Effector CD8-positive, alpha-beta T cell (primary cell): Measurements from ENCODE around the gene MICAL3.

Experiments
- DNase-seq: peaks from one replicate; lab custom pipeline; 2025; lab: John Stamatoyannopoulos, UW

MICAL3 gene

GRCh38 chr22:17822087-17822486 lies 202.3 kb downstream of the MICAL3 start:
- no peak for DNase-seq

- no peak for DNase-seq
These were observed 203.4 kb downstream of the MICAL3 start for GRCh38 chr22:17820879-17821439.

DNA sequence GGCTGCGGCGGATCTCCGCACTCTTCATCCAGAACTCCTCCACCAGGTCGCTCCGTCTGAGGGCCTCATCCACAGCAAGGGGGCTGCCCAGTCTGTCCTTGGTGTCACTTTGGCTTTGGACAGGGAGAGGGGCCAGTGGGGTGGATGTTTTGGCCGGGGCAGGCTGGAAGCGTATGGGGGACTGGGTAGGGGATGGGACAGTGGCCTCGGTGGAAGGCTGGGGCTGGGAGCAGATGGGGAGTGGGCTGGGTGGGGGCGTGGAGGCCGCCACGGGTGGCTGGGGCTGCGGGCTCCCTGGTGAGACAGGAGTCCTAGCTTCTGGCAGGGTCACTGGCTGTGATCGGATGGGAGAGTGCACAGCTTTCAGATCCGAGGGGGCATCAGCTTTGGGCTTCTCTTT lies 205.7 kb downstream of the MICAL3 start:
- no peak for DNase-seq

GRCh38 chr22:17818180-17818579 lies 206.2 kb downstream of the MICAL3 start:
- no peak for DNase-seq

GRCh38 chr22:17817511-17818065 lies 206.8 kb downstream of the MICAL3 start:
- no peak for DNase-seq

DNA sequence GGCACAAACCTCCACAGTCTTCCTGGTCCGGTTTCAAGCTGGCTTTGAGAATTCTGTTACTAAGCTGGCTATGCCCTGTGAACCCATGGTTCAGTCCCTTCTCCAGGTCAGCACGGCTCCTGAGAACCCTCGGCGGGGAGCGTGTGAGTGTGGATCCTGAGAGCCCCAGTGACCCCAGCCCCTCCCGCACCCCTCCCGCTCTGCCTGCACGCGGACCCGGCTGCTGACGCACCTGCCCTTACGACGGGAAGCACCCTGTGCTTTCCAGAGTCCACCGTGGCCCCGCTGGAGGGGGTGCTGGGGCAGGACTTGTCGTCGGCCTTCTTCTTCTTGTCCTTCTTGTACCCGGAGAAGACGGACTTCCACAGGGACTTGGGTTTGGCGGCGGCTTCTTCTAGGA lies 207.3 kb downstream of the MICAL3 start:
- no peak for DNase-seq

GRCh38 chr22:17816649-17817048 lies 207.7 kb downstream of the MICAL3 start:
- DNase-seq, result no peak

- DNase-seq, result no peak
These were observed 208.6 kb downstream of the MICAL3 start for GRCh38 chr22:17815703-17816254.

GRCh38 chr22:17814830-17815229 lies 209.5 kb downstream of the MICAL3 start:
- DNase-seq, result no peak

GRCh38 chr22:17814084-17814483 lies 210.3 kb downstream of the MICAL3 start:
- no peak for DNase-seq

DNA sequence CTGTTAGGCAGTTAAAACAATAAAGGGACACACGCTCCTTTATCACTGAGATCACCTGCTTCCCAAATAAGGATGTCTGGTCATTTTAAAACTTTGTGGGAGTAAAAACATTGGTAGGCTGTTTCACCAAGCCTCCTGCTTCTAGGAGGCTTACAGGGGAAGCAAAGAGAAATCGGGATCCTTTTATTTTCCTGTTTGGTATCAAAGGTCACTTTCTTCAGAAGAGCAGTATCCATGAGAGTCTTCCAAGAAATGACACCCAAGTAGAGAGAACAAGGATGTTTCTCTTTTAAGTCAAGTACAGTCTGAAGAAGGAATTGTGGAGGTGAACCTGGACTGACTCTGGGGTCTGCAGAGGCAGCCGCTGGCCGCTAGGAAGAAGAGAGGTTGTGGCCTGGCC lies 213.2 kb downstream of the MICAL3 start:
- no peak for DNase-seq

GRCh38 chr22:17810570-17811116 lies 213.7 kb downstream of the MICAL3 start:
- DNase-seq, result no peak

GRCh38 chr22:17808693-17809403 lies 215.5 kb downstream of the MICAL3 start:
- no peak for DNase-seq

GRCh38 chr22:17807578-17808410 lies 216.6 kb downstream of the MICAL3 start:
- DNase-seq, result no peak

DNA sequence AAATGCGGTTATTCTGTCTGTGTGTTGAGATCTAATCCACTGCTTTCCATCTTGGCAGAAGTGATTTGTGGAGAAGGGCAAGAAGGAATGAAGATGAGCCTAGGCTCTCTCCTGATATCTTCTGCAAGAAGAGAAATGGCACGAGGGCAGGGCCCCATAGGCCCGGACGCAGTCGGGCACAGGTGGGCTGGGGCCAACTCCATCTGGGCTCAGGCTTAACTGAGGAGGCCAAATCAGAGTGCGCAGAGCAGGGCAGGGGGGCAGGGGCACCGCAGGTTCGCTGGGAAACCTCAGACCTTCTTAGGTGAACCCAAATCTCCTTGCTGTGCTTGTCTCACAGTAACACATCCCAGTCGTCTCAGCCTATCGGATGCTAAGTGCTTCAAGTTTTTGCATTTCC lies 217.3 kb downstream of the MICAL3 start:
- DNase-seq, result no peak

DNA sequence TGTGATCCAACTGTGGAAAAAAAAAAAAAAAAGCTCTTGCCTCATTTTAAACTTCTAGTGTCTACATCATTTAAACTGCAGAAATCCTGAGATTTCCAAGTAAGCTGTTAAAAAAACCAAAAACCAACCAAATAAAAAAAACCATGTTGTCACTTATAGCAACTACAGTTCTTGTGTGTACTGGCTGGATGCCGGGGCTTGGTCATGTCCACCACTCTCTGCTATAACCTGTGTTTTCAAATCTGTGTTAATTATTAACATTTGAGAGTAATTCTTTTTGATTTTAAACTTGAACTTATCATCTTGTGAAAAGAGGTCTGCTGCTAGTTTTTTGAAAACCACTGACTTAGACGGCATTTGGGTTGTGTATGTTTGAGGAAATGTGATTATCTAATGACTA lies 217.9 kb downstream of the MICAL3 start:
- no peak for DNase-seq

DNA sequence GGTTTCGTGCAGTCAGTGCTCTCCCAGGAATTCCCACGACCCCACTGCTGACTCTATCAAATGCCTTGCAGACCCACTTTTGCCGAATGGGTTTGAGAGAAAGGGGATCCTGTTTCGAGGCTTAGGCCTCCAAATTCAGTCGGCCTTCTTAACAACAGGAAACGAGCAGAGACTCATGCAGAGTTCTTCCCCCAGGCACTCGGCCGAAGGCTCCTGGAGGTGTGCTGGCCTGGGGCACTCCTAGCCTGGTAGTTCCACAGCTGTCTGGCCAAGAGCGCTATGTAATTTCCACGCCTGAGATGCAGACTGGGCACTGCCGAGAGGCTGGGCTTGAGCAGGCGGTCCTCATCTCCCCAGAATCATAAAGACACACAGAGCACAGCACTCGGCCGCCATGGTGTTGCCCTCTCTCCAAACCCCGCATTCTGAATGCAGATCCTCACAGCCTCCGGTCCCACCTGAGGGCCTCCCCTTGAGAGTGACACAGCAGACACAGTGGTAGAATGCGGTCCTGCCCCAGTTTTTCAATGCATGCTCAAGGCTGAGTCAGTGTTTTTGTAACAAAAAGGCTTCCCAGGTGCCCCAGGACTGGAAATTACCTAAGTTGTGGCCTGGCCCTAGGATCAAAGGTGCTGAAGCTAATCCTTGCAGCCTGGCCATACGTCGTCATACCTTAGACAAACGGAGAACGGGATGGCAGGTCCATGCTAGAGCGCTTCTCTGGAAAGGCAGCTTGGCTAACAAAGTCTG lies 219.9 kb downstream of the MICAL3 start:
- DNase-seq, result no peak

GRCh38 chr22:17803609-17804270 lies 220.6 kb downstream of the MICAL3 start:
- no peak for DNase-seq

DNA sequence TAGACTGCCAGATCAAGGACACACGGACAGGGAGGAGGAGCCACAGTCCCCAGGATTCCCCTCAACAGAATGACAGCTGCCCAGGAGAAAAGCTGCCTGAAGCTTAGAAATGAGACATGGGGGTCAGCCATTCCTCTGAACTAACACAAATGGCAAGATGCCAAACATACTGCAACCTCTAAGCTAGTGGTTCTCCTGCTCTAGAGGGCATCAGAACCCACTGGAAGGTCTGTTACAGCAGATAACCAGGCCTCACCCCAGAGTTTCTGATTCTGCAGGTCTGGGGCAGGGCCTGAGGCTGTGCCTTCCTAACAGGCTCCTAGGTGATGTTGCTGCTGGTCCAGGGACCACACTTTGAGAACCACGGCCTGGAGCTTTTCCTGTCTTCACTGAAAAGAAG lies 221.5 kb downstream of the MICAL3 start:
- DNase-seq, result no peak

- DNase-seq, result no peak
These were observed 221.9 kb downstream of the MICAL3 start for GRCh38 chr22:17802411-17802810.
